ENCODE data around the gene EPS8L1. TPM values are rescaled to one million over a fixed set of nuclear protein-coding genes. Genes with fewer than 3 reads are reported as not detected.

The EPS8L1 gene
- total and polyA plus RNA-seq, 12 donors, result 0.53 to 7.9 (median 1.3) TPM; not detected in 1

Small RNAs within 50 kb of the gene (microRNA-seq; reads per million reads assigned to microRNA genes)
- 0 reads per million in 2 donors for gene MIR7975

Other genes starting within 250 kb of the EPS8L1 start
- gene KIR2DS4, start 243.2 kb upstream of the EPS8L1 start, total RNA-seq, result under 1 TPM in 2 of 10 donors, not detected in 8; 0.14 to 0.28 TPM
- gene KIR2DS4, start 243.2 kb upstream of the EPS8L1 start, polyA plus RNA-seq, result not detected
- gene KIR3DL2, start 225.4 kb upstream of the EPS8L1 start, total RNA-seq, result under 1 TPM in 1 of 10 donors, not detected in 9; 0.95 TPM
- gene KIR3DL2, start 225.4 kb upstream of the EPS8L1 start, polyA plus RNA-seq, result not detected
- 1 to 10 TPM in 2 of 10 donors, under 1 TPM in 5, not detected in 3; 0.33 to 1.8 (median 0.68) TPM for gene FCAR, start 201.6 kb upstream of the EPS8L1 start, total RNA-seq
- under 1 TPM in 1 of 2 donors, not detected in 1; 0.19 TPM for gene FCAR, start 201.6 kb upstream of the EPS8L1 start, polyA plus RNA-seq
- under 1 TPM in 3 of 10 donors, not detected in 7; 0.38 to 0.81 (median 0.60) TPM for gene NCR1, start 169.7 kb upstream of the EPS8L1 start, total RNA-seq
- gene NCR1, start 169.7 kb upstream of the EPS8L1 start, polyA plus RNA-seq, result not detected
- gene NLRP7, start 128.3 kb upstream of the EPS8L1 start, total RNA-seq, result not detected
- gene NLRP7, start 128.3 kb upstream of the EPS8L1 start, polyA plus RNA-seq, result not detected
- 1 to 10 TPM in 1 of 10 donors, under 1 TPM in 3, not detected in 6; 0.33 to 2.8 (median 0.53) TPM for gene NLRP2, start 109.5 kb upstream of the EPS8L1 start, total RNA-seq
- gene NLRP2, start 109.5 kb upstream of the EPS8L1 start, polyA plus RNA-seq, result under 1 TPM in 1 of 2 donors, not detected in 1; 0.04 TPM
- gene GP6, start 37.6 kb upstream of the EPS8L1 start, total RNA-seq, result under 1 TPM; 0.37 to 0.73 (median 0.46) TPM
- gene GP6, start 37.6 kb upstream of the EPS8L1 start, polyA plus RNA-seq, result 1 to 10 TPM in 1 of 2 donors, under 1 TPM in 1; 0.58 to 1.5 TPM
- 10 to 100 TPM; 32.4 to 72.0 (median 54.5) TPM for gene RDH13, start 12.7 kb upstream of the EPS8L1 start, total RNA-seq
- 10 to 100 TPM; 21.4 to 36.1 TPM for gene RDH13, start 12.7 kb upstream of the EPS8L1 start, polyA plus RNA-seq
- 100 to 1,000 TPM; 134 to 242 (median 193) TPM for gene PPP1R12C, start 41.8 kb downstream of the EPS8L1 start, total RNA-seq
- gene PPP1R12C, start 41.8 kb downstream of the EPS8L1 start, polyA plus RNA-seq, result 100 to 1,000 TPM; 223 to 283 TPM
- gene TNNT1, start 73.3 kb downstream of the EPS8L1 start, total RNA-seq, result 100 to 1,000 TPM in 5 of 10 donors, 10 to 100 TPM in 5; 19.7 to 234 (median 97.1) TPM
- gene TNNT1, start 73.3 kb downstream of the EPS8L1 start, polyA plus RNA-seq, result 100 to 1,000 TPM in 1 of 2 donors, 10 to 100 TPM in 1; 32.3 to 721 TPM
- gene TNNI3, start 81.9 kb downstream of the EPS8L1 start, total RNA-seq, result over 10,000 TPM in 4 of 10 donors, 1,000 to 10,000 TPM in 6; 3,000 to 12,900 (median 9,464) TPM
- over 10,000 TPM in 1 of 2 donors, 1,000 to 10,000 TPM in 1; 4,629 to 45,177 TPM for gene TNNI3, start 81.9 kb downstream of the EPS8L1 start, polyA plus RNA-seq
- gene DNAAF3, start 90.7 kb downstream of the EPS8L1 start, total RNA-seq, result 1 to 10 TPM in 8 of 10 donors, under 1 TPM in 2; 0.37 to 3.9 (median 2.4) TPM
- 1 to 10 TPM; 1.2 to 5.9 TPM for gene DNAAF3, start 90.7 kb downstream of the EPS8L1 start, polyA plus RNA-seq
- 1 to 10 TPM in 1 of 10 donors, not detected in 9; 1.1 TPM for gene SYT5, start 104.4 kb downstream of the EPS8L1 start, total RNA-seq
- gene SYT5, start 104.4 kb downstream of the EPS8L1 start, polyA plus RNA-seq, result under 1 TPM in 1 of 2 donors, not detected in 1; under 0.01 TPM
- 1 to 10 TPM in 7 of 10 donors, under 1 TPM in 3; 0.25 to 7.5 (median 2.4) TPM for gene PTPRH, start 133.6 kb downstream of the EPS8L1 start, total RNA-seq
- 1 to 10 TPM; 1.3 to 6.1 TPM for gene PTPRH, start 133.6 kb downstream of the EPS8L1 start, polyA plus RNA-seq
- gene TMEM86B, start 152.9 kb downstream of the EPS8L1 start, total RNA-seq, result 1 to 10 TPM in 9 of 10 donors, under 1 TPM in 1; 0.77 to 2.5 (median 1.9) TPM
- gene TMEM86B, start 152.9 kb downstream of the EPS8L1 start, polyA plus RNA-seq, result 1 to 10 TPM; 2.7 to 5.9 TPM
- 10 to 100 TPM; 31.1 to 51.3 (median 39.0) TPM for gene PPP6R1, start 183.1 kb downstream of the EPS8L1 start, total RNA-seq
- 10 to 100 TPM; 36.8 to 38.0 TPM for gene PPP6R1, start 183.1 kb downstream of the EPS8L1 start, polyA plus RNA-seq
- 10 to 100 TPM; 26.7 to 41.6 (median 31.6) TPM for gene HSPBP1, start 204.2 kb downstream of the EPS8L1 start, total RNA-seq
- 10 to 100 TPM; 54.2 to 83.7 TPM for gene HSPBP1, start 204.2 kb downstream of the EPS8L1 start, polyA plus RNA-seq
- 10 to 100 TPM in 2 of 10 donors, 1 to 10 TPM in 8; 2.3 to 12.6 (median 4.1) TPM for gene BRSK1, start 208.1 kb downstream of the EPS8L1 start, total RNA-seq
- gene BRSK1, start 208.1 kb downstream of the EPS8L1 start, polyA plus RNA-seq, result 1 to 10 TPM; 1.8 to 2.0 TPM
- gene TMEM150B, start 249.5 kb downstream of the EPS8L1 start, total RNA-seq, result 1 to 10 TPM in 3 of 10 donors, under 1 TPM in 4, not detected in 3; 0.41 to 6.5 (median 0.75) TPM
- gene TMEM150B, start 249.5 kb downstream of the EPS8L1 start, polyA plus RNA-seq, result under 1 TPM in 1 of 2 donors, not detected in 1; 0.38 TPM